ENCODE measurements around the gene POTED.
"Not testable (repeated sequence)": the region's sequence is repeated elsewhere in the genome, so short reads cannot be mapped to it uniquely, and the experiment has no call there.

POTED gene

DNA sequence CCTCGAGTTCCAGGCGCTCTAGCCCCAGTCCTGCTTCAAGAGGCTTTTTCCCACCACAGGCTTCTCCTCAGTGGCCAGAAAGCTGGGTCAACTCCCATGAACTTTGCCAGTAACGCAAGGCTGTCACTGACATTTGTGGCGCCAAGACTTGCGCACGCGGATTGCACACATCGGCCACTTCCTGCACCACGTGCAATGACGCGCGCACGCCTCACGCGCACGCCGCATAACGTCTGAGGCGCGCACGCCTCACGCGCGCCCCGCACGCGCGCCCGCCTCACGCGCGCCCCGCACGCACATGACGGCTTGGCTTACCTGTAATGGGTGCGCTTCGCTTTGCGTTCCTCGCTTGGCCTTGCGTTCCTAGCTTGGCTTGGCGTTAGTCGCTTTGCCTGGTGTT, at the start of gene POTED:
Gene POTED (plus strand): TSS at position 301 of the 400 bp plus-strand sequence. CDS start 452 bp downstream, outside the sequence.
- DNase-seq = not testable (repeated sequence)

- DNase-seq = not testable (repeated sequence)
Observed at GRCh38 chr21:13650101-13650500, 40.5 kb downstream of the POTED start.

GRCh38 chr21:13651746-13652145, 42.2 kb downstream of the POTED start:
- DNase-seq = not testable (repeated sequence)

Data from T1000 (cell line).